Esophagus muscularis mucosa (tissue), 3 donors: ENCODE data around the gene ADGRA1.

ENCODE experiments used
- POLR2A ChIP-seq: fragments of 450-650 bp; IDR thresholded peaks from one replicate; pipeline ENCODE4 v1.6.1; 2017; ENCODE audit warnings: antibody characterized with exemption, moderate library complexity, mild to moderate bottlenecking, low read depth
- POLR2AphosphoS5 ChIP-seq, 2 donors: sonication (generic); formaldehyde crosslinking; IDR thresholded peaks; one replicate each; pipeline ENCODE4 v1.6.1; 2017; ENCODE audit warnings: antibody characterized with exemption in 2 of 2
- TF ChIP-seq, protein P1 (sequence below), 3 experiments: fragments of 200-600 bp in 2 of 3; fragments of 450-650 bp in 1 of 3; sonication (generic) in 2 of 3; IDR thresholded peaks; one replicate each; pipeline ENCODE4 v1.5.1; 2017 to 2019; ENCODE audit warnings: antibody characterized with exemption in 3 of 3, mild to moderate bottlenecking in 2 of 3, moderate library complexity in 1 of 3

DNA sequence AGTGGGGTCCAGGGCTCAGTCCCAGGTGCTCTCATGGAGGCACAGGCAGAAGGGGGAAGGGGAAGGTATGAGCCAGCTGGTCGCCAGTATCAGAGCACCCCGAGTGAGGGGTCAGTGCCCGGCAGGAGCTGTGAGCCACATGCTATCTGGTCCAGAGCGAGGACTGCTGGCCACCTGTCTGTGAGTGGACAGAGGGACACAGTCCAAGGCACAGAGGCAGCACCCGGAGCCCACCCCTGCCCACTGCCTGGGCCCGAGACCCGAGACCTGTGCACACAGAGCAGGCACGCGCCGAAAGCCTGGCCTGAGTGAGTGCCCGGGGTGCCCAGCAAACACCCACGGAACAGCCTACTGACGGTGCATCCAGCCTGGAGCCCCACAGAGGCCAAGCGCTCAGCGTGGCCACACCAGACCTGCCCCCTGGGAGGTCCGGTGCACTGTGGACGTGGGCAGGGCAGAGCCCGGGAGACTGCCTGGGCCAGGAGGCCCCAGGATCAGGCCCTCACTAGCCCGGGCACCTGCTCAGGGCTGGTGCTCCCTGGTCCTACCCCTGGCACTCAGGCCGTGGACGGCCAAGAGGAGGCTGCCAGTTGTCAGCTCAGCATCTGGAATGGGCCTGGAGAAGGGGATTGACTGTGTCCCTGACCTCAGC, 29.4 kb downstream of the ADGRA1 start:
- no peak for TF ChIP-seq POLR2AphosphoS5 (IDR thresholded peaks at IDR 0.05)
- TF ChIP-seq, protein P1, sequence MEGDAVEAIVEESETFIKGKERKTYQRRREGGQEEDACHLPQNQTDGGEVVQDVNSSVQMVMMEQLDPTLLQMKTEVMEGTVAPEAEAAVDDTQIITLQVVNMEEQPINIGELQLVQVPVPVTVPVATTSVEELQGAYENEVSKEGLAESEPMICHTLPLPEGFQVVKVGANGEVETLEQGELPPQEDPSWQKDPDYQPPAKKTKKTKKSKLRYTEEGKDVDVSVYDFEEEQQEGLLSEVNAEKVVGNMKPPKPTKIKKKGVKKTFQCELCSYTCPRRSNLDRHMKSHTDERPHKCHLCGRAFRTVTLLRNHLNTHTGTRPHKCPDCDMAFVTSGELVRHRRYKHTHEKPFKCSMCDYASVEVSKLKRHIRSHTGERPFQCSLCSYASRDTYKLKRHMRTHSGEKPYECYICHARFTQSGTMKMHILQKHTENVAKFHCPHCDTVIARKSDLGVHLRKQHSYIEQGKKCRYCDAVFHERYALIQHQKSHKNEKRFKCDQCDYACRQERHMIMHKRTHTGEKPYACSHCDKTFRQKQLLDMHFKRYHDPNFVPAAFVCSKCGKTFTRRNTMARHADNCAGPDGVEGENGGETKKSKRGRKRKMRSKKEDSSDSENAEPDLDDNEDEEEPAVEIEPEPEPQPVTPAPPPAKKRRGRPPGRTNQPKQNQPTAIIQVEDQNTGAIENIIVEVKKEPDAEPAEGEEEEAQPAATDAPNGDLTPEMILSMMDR (IDR thresholded peaks at IDR 0.05) = no peak
- TF ChIP-seq POLR2A = no peak
